CD4-positive, alpha-beta T cell treated with Interferon alpha-2 for 1 hour (primary cell): Measurements from ENCODE around the gene REXO1.

Experiments
- DNase-seq, 2 donors: peaks; one replicate each; pipeline ENCODE4 v3.0.0-alpha.2; 2020 to 2022

Gene REXO1

DNA sequence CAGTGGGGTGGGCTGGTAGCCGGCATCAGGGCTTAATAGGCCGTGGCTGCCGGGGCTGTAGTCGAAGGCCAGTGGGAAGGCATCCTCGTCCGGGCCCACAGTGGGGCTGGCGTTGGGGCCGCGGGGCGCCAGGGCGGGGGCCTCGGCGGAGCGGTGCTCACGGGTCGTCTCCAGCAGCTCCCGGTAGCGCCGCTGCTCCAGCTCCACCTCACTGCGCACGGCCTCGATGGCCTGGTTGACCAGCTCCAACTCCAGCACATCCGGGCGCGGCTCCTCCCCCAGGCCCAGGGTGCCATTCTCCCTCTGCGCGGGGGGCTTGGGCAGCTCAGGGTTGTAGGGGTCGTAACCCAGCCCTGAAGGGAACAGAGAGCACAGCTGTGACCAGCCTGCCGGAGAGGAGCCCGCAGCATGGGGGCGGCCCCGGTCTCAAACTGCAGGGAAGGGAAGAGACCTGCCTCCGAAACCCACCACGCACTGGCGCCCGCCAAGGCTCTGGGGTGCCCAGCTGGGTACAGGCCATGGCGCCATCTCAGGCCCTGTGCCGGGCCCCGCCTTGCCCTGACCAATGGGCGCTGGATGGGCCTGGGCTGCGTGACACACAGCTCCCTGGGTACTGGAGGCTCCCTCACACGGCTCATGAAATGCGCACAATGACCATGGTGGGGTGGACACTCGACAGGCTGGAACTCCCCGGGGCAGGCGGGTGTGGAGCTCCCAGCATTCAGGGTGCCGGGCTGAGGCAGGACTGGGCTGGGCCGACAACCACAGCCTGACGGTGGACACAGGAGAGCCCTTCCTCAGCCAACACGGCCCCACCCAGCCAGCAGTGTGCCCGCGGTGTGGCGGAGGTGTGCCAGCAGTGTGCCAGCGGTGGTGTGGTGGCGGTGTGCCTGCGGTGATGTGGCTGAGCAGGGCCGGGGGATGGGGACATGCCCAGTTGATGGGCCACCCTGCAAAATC is 19.7 kb downstream of the REXO1 start:
- no peak for DNase-seq

- DNase-seq = no peak
Observed at GRCh38 chr19:1827566-1828278, 20.6 kb downstream of the REXO1 start.

GRCh38 chr19:1826557-1827521 is 21.4 kb downstream of the REXO1 start:
- no peak for DNase-seq

- DNase-seq = peak; percentile 71 to 83
Observed at GRCh38 chr19:1825909-1826556, 22.2 kb downstream of the REXO1 start.

DNA sequence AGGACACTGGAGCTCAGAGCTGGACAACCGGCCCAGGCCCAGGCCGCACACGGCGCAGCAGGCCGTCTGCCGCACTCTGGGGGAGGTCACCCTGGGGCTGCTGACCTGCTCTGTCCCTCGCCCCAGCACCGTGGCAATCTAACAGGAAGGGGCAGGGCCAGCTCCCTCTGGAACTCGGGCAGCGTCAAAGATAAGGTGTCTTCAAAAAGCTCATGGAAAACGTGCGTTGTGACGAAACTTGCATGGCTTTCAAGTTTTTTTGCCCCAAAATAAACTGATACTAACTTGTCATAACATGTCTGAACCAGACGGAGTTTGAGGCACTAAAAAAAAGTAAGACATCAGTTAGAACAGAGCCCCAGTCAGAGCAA is 24.0 kb downstream of the REXO1 start:
- no peak for DNase-seq

- DNase-seq = no peak
Observed at GRCh38 chr19:1823539-1824251, 24.6 kb downstream of the REXO1 start.

DNA sequence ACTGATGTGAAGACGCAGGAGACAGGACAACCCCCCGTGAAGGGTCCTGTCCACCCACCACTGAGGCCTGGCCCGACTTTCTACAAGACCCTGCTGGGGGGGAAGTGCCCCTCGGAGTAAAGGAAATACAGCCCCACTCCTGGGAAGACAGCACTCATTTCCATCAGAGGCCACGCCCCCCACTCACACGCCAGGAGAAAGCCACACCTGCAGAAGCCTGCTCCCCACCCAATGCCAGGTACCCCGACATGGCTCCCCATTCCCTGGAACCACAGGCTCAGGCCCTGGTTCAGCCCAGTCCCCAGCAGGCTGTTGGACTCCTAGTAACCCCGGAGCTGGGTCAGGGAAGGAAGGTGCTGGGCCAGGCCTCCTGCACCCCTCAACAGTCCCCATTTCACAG is 25.3 kb downstream of the REXO1 start:
- no peak for DNase-seq

- DNase-seq = no peak
Observed at GRCh38 chr19:1822210-1822609, 26.1 kb downstream of the REXO1 start.

DNA sequence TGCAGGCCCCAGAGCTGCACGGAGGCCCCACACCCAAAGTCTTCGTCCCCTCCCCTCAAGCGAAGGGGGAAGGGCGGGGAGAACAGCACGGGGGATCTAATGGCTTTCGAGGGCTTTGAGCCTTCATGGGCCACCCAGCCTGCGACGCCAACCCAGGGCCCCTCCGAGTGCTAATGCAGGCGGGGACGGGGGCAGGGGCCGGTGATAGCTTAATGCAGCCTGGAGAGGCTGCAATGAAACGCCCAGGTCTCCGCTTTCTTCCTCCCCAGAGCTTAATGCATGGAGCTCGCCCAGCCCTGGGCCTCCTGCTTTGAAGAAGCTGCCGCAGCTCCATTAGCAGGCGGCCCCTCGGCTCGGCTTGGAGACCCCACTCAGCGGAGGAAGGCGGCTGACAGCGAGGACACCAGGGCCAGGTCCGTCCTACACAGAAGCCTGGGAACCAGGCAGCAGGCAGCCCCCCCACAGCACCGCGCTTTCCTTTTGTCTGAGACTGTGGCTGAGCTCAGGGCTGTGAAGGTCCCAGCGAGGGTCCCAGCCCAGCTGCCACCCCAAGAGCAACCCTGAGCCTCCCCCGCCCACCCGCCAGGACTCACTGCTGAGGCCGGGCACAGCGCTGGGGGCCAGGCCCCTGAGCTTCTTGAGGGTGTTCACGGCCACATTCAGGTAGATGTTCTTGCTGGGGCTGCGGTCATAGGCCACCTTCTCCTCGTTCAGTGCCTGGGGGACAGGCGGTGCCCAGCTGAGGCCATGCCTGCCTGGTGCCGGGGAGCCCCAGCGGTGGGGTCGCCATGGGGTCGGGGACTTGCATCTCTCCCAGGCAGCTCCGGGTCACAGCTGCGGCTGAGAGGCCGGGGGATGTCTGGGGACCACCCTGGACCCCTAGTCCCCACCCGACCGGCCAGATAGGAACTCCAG is 28.7 kb downstream of the REXO1 start:
- DNase-seq = no peak

DNA sequence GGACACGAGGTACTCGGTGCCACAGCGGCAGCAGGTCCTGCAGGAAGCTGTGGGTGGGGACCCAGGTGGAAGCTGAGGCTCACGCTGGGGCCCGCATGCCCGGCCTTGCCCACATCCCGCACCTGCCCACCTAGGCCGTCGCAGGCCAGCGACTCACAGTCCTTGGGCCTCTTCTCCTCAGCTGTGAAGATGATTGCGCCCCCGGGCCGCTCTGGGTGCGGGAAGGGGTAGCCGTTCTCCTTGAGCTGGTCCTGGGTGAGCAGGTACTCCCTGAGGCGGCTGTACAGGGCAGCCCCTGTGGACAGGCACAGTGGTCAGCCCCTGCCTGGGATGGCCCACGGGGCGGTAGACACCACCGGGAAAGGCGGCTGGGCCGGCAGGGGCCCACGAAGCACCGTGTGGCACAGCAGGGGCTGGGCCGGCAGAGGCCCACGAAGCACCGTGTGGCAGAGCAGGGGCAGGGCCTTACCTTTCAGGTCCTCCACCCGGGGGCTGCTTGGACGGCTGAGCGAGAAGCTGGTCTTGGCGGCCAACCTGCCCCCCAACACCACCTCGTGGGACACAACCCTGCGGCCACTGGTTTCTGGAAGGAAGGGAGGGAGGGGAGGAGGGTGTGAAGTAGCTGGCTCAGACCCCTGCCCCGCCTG is 29.6 kb downstream of the REXO1 start:
- DNase-seq = no peak

GRCh38 chr19:1817553-1818179 is 30.6 kb downstream of the REXO1 start:
- DNase-seq = no peak

DNA sequence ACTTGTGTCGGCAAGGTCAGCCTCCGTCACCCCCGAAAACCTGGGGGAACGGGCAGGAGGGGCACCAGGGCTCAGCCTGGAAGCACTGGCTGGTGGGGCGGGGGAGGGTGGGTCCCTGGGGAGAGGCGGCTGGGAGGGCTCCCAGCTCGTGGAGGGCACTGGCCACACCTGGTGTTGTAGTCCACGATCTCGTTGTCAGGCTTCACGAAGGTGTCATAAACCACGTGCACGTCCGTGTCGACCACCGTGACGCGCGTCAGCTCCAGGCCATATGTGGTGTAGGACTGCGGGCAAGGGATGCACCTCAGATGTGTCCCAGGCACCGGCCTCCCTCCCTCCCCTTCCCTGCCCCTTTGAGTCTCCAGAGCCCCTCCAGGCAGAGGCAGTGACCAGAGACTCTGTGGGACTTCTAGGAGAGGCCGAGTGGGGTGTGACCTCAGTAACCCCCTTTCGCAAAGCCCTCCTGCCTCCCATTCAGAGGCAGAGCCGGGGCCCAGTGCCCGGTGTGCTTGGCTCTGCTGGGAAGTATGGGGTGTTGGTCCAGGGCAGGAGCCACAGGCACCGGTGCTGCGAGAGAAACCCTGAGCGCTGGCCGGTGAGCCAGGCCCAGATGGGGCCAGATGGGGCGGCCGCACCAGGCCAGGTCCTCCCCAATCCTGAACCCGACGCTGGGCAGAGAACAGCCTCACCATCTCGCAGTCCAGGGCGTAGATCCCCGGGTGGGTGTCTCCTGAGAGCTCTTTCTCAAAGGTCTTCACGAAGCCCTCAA is 31.6 kb downstream of the REXO1 start:
- DNase-seq = no peak

GRCh38 chr19:1815605-1816529 is 32.4 kb downstream of the REXO1 start:
- no peak for DNase-seq

GRCh38 chr19:1814833-1815604 is 33.3 kb downstream of the REXO1 start:
- no peak for DNase-seq

GRCh38 chr19:1814391-1814790 is 33.9 kb downstream of the REXO1 start:
- no peak for DNase-seq
